HCT116 (cell line): ENCODE results near the gene TMEM51. TPM values are rescaled to one million over a fixed set of nuclear protein-coding genes. Genes with fewer than 3 reads are reported as not detected.

Experiments
- ATAC-seq: fragments of 200-7000 bp; cut with Tn5 transposase; 2 replicates; pipeline ENCODE4 v1.9.1; 2020; ENCODE audit warnings: mild to moderate bottlenecking, moderate library complexity
- BruUV-seq: library from RNA; stranded (reverse); fragments of 400-500 nt; replicated peaks from 2 replicates; lab custom pipeline; 2021; lab: Mats Ljungman, UMichigan
- CTCF ChIA-PET: fragments of 300-600 bp; sonication (Branson Sonifier 250); formaldehyde crosslinking; loops from one replicate; lab custom pipeline; 2021; ENCODE audit warnings: antibody characterized with exemption; lab: Charles Lee
- POLR2A ChIA-PET: fragments of 300-600, 350-600 bp; sonication (Branson Sonifier 250); formaldehyde crosslinking; loops from one replicate; lab custom pipeline; 2021; ENCODE audit warnings: antibody characterized with exemption; lab: Charles Lee
- RAD21 ChIA-PET, 2 experiments: fragments of 300-600 bp; sonication (Branson Sonifier 250); formaldehyde crosslinking; loops; one replicate each; lab custom pipeline; 2023; ENCODE audit warnings: low total read pairs in 2 of 2; ENCODE audit not compliant: uncharacterized antibody in 2 of 2, unreplicated experiment in 2 of 2, low non-redundant PET in 1 of 2; lab: Charles Lee
- DNase-seq: peaks from one replicate; pipeline ENCODE4 v3.0.0-alpha.2; 2010; ENCODE audit warnings: low read depth, low spot score
- H2AFZ ChIP-seq: fragments of 200-600 bp; shearing (Covaris generic), sonication (generic); 2 replicates; pipeline ENCODE4 v1.6.1; 2017; ENCODE audit warnings: low read depth, mixed run types, mixed read lengths, antibody characterized with exemption, low read length; ENCODE audit not compliant: poor library complexity, severe bottlenecking
- H3K27ac ChIP-seq: 2 replicates; pipeline ENCODE4 v1.5.1; 2012; ENCODE audit warnings: low read depth, low read length
- H3K27me3 ChIP-seq: fragments of 200-600 bp; sonication (generic); 2 replicates; pipeline ENCODE4 v1.6.1; 2016; ENCODE audit warnings: mixed run types, low read length, mixed read lengths; ENCODE audit not compliant: insufficient read depth
- H3K36me3 ChIP-seq, 2 experiments: fragments of 200-500 bp in 1 of 2; fragments of 200-600 bp in 1 of 2; sonication (Bioruptor generic) in 1 of 2; sonication (generic) in 1 of 2; 2 replicates each; pipeline versions ENCODE4 v1.5.1 to v1.6.1; 2014 to 2016; ENCODE audit warnings: low read length in 2 of 2, inconsistent platforms in 1 of 2, mixed read lengths in 1 of 2, mixed run types in 1 of 2; ENCODE audit not compliant: insufficient read depth in 2 of 2, control insufficient read depth in 1 of 2
- H3K4me1 ChIP-seq, 2 experiments: fragments of 200-600 bp in 1 of 2; sonication (generic) in 1 of 2; 2 replicates each; pipeline versions ENCODE4 v1.5.1 to v1.6.1; 2012 to 2017; ENCODE audit warnings: low read length in 2 of 2, inconsistent platforms in 1 of 2, mild to moderate bottlenecking in 1 of 2, mixed read lengths in 1 of 2, mixed run types in 1 of 2, moderate library complexity in 1 of 2; ENCODE audit not compliant: insufficient read depth in 2 of 2, control insufficient read depth in 1 of 2
- H3K4me2 ChIP-seq: fragments of 200-600 bp; sonication (generic); 2 replicates; pipeline ENCODE4 v1.6.1; 2017; ENCODE audit warnings: mixed run types, low read length, mixed read lengths
- H3K4me3 ChIP-seq, 2 experiments: fragments of 200-600 bp in 1 of 2; sonication (generic) in 1 of 2; replicated peaks in 1 of 2; 2 replicates each; pipeline ENCODE4 v1.5.1; 2011 to 2016; ENCODE audit warnings: low read length in 2 of 2, control low read depth in 1 of 2, low read depth in 1 of 2, mild to moderate bottlenecking in 1 of 2, mixed read lengths in 1 of 2, mixed run types in 1 of 2
- H3K79me2 ChIP-seq: fragments of 200-600 bp; sonication (generic); 2 replicates; pipeline ENCODE4 v1.6.1; 2017; ENCODE audit warnings: mild to moderate bottlenecking, mixed run types, low read length, moderate library complexity, mixed read lengths; ENCODE audit not compliant: insufficient read depth
- H3K9ac ChIP-seq: fragments of 200-600 bp; sonication (generic); 2 replicates; pipeline ENCODE4 v1.6.1; 2016; ENCODE audit warnings: low read length, mixed read lengths
- H3K9me2 ChIP-seq: fragments of 200-600 bp; sonication (generic), shearing (Covaris generic); 2 replicates; pipeline ENCODE4 v1.6.1; 2017; ENCODE audit warnings: mixed run types, mild to moderate bottlenecking, moderate library complexity; ENCODE audit not compliant: insufficient read depth
- H3K9me3 ChIP-seq, 2 experiments: fragments of 200-500 bp in 1 of 2; fragments of 200-600 bp in 1 of 2; sonication (Bioruptor generic) in 1 of 2; sonication (generic) in 1 of 2; 2 replicates each; pipeline ENCODE4 v1.6.1; 2014 to 2017; ENCODE audit warnings: low read length in 2 of 2, mixed read lengths in 2 of 2, inconsistent platforms in 1 of 2, low read depth in 1 of 2, mild to moderate bottlenecking in 1 of 2, mixed run types in 1 of 2, moderate library complexity in 1 of 2; ENCODE audit not compliant: control insufficient read depth in 1 of 2, insufficient read depth in 1 of 2
- H4K20me1 ChIP-seq: fragments of 200-600 bp; sonication (generic), shearing (Covaris generic); 2 replicates; pipeline ENCODE4 v1.6.1; 2017; ENCODE audit warnings: mixed run types, mild to moderate bottlenecking, moderate library complexity; ENCODE audit not compliant: insufficient read depth
- ATF3 ChIP-seq: IDR thresholded peaks from 2 replicates; pipeline ENCODE4 v1.6.1; 2012
- CTCF ChIP-seq, 3 experiments: fragments of 200-600 bp in 1 of 3; sonication (generic) in 1 of 3; IDR thresholded peaks in 2 of 3; conservative IDR thresholded peaks in 1 of 3; 2 replicates each; pipeline ENCODE4 v1.5.1; 2012 to 2017; ENCODE audit warnings: low read depth in 2 of 3, low read length in 2 of 3, antibody characterized with exemption in 1 of 3, borderline replicate concordance in 1 of 3, control low read depth in 1 of 3, mild to moderate bottlenecking in 1 of 3, mixed read lengths in 1 of 3, mixed run types in 1 of 3, moderate library complexity in 1 of 3; ENCODE audit not compliant: insufficient read depth in 1 of 3
- EZH2 ChIP-seq: fragments of 200-600 bp; sonication (generic); IDR thresholded peaks from 2 replicates; pipeline ENCODE4 v1.6.1; 2017; ENCODE audit warnings: antibody characterized with exemption, mixed run types
- EZH2phosphoT487 ChIP-seq: fragments of 200-600 bp; IDR thresholded peaks from 2 replicates; pipeline ENCODE4 v1.6.1; 2018; ENCODE audit warnings: antibody characterized with exemption, borderline replicate concordance
- FOSL1 ChIP-seq: IDR thresholded peaks from 2 replicates; pipeline ENCODE4 v1.6.1; 2012; ENCODE audit warnings: low read depth
- JUND ChIP-seq: IDR thresholded peaks from 2 replicates; pipeline ENCODE4 v1.6.1; 2012
- MAX ChIP-seq: IDR thresholded peaks from 2 replicates; pipeline ENCODE4 v1.6.1; 2012
- POLR2A ChIP-seq: IDR thresholded peaks from 2 replicates; pipeline ENCODE4 v1.7.0; 2011; ENCODE audit warnings: borderline replicate concordance; ENCODE audit not compliant: insufficient read depth, insufficient read length; ENCODE audit errors: extremely low read depth
- SP1 ChIP-seq: IDR thresholded peaks from 2 replicates; pipeline ENCODE4 v1.6.1; 2012; ENCODE audit warnings: low read depth
- YY1 ChIP-seq: IDR thresholded peaks from 2 replicates; pipeline ENCODE4 v1.6.1; 2011; ENCODE audit warnings: low read length, low read depth, moderate library complexity, mild to moderate bottlenecking; ENCODE audit not compliant: insufficient replicate concordance; ENCODE audit errors: extremely low read depth
- ZNF274 ChIP-seq: fragments of 200-500 bp; sonication (Bioruptor generic); IDR thresholded peaks from 2 replicates; pipeline ENCODE4 v1.6.1; 2014; ENCODE audit warnings: mild to moderate bottlenecking, low read depth, low read length, inconsistent platforms
- intact Hi-C: fragments of 100-400 bp; cut with micrococcal nuclease; formaldehyde crosslinking; loops from 2 replicates; pipeline ENCODE4 v1.10.0; 2022
- total RNA-seq: library from RNA; stranded (reverse); gene quantifications from one replicate; pipeline ENCODE4 v1.2.1, GENCODE V29; 2021; ENCODE audit not compliant: unreplicated experiment

TMEM51 gene
- total RNA-seq, 1 experiment from 2014 or later, result 16.6 TPM

- ChIA-PET RAD21 (no interaction called here), CTCF (interaction anchor here (1.6 kb wide), 1 partner anchor 11 kb away, joined by 4 read pairs; no protein-coding TSS in a partner anchor), POLR2A (no interaction called here)
- peaks cover 5 to 6% of the 10 kb centered on the region in 2 experiments for H3K4me1 ChIP-seq
- no peak for TF ChIP-seq EZH2
- no peak for TF ChIP-seq YY1
- TF ChIP-seq MAX, result no peak
- TF ChIP-seq FOSL1, result no peak
- no peaks in the 10 kb centered on the region for H3K9me3 ChIP-seq
- ATAC-seq (no peak), DNase-seq (no peak)
- intact Hi-C loops, result loop anchor here (1.0 kb wide), 1 partner anchor 34 kb away; no protein-coding TSS in a partner anchor
- no peaks in the 10 kb centered on the region for H3K9me2 ChIP-seq
- H3K4me3 ChIP-seq, result no peak overlapping the region
- no peaks in the 10 kb centered on the region for H4K20me1 ChIP-seq
- BruUV-seq, result no TSS peak
- H2AFZ ChIP-seq, result no peak overlapping the region
- no peak overlapping the region for H3K4me2 ChIP-seq
- peaks cover 0 to 5% of the 10 kb centered on the region in 2 experiments; a peak in 1 of 4 replicates for H3K36me3 ChIP-seq
- H3K79me2 ChIP-seq, result peaks cover 60% of the 10 kb centered on the region
- H3K9ac ChIP-seq, result no peak overlapping the region
- no peaks in the 10 kb centered on the region for H3K27me3 ChIP-seq
- H3K27ac ChIP-seq, result no peak overlapping the region
Measured at GRCh38 chr1:15211424-15211823, 57.9 kb downstream of the TMEM51 start.

- ChIA-PET RAD21 (no interaction called here), CTCF (no interaction called here), POLR2A (no interaction called here)
- Histone ChIP-seq H3K4me2 (no peak overlapping the region), H3K4me1 (peaks cover 0 to under 1% of the 10 kb centered on the region in 2 experiments; a peak in 1 of 4 replicates), H3K4me3 (no peak overlapping the region), H2AFZ (no peak overlapping the region), H3K79me2 (peaks cover 50% of the 10 kb centered on the region), H3K9ac (no peak overlapping the region), H3K36me3 (peaks cover 0 to 5% of the 10 kb centered on the region in 2 experiments; a peak in 1 of 4 replicates), H3K9me2 (no peaks in the 10 kb centered on the region), H3K9me3 (no peaks in the 10 kb centered on the region), H3K27me3 (no peaks in the 10 kb centered on the region), H3K27ac (no peak overlapping the region), H4K20me1 (no peaks in the 10 kb centered on the region)
- DNase-seq (no peak), ATAC-seq (no peak)
- intact Hi-C loops, result no loop called here
- TF ChIP-seq ZNF274 (no peak), CTCF (IDR thresholded peaks at IDR 0.05 in 2 of 3, conservative IDR thresholded peaks at IDR 0.05 in 1 of 3; ENCODE audit: borderline replicate concordance in 1 of 3, insufficient read depth in 1 of 3, low read depth in 2 of 3, low read length in 2 of 3) (no peak), EZH2phosphoT487 (no peak), MAX (no peak), JUND (no peak), POLR2A (no peak), YY1 (no peak), SP1 (no peak), ATF3 (no peak)
- no TSS peak for BruUV-seq
Measured at GRCh38 chr1:15212216-15212953, 58.8 kb downstream of the TMEM51 start.
